Astrocyte of the cerebellum (primary cell): ENCODE measurements around the gene ULK4.
A peak's percentile ranks its signal among the peaks of the same experiment; 100 is the strongest.

Source experiments
- DNase-seq: peaks from one replicate; pipeline ENCODE4 v3.0.0-alpha.2; 2011; ENCODE audit warnings: low read depth
- H3K4me3 ChIP-seq: 2 replicates; pipeline ENCODE4 v1.5.1; 2011; ENCODE audit warnings: mild to moderate bottlenecking, low read depth, low read length, moderate library complexity
- CTCF ChIP-seq: IDR thresholded peaks from 2 replicates; pipeline ENCODE4 v1.5.1; 2012; ENCODE audit warnings: low read length, low read depth, moderate library complexity, mild to moderate bottlenecking; ENCODE audit errors: missing control alignments
- in situ Hi-C: cut with HindIII; loops from 2 replicates; pipeline ENCODE4 v1.10.0; 2017; ENCODE audit warnings: low sequenced_read_pairs

Gene ULK4

DNA sequence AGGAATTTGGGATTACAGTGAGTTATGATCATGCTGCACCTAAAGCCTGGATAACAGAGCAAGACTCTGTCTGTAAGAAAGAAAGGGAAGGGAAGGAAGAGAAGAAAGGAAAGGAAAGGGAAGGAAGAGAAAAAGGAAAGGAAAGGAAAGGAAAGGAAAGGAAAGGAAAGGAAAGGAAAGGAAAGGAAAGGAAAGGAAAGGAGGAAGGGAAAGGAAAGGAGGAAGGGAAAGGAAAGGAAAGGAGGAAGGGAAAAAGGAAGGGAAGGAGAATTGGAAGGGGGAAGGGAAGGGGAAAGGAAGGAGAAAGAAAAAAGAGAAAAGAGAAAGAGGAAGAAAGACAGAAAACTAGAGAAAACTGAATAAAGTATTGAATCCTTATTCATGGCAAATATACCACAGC lies 359.8 kb downstream of the ULK4 start:
- H3K4me3 ChIP-seq = no peak overlapping the region
- no peak for DNase-seq
- TF ChIP-seq CTCF = no peak
- in situ Hi-C loops = no loop called here

DNA sequence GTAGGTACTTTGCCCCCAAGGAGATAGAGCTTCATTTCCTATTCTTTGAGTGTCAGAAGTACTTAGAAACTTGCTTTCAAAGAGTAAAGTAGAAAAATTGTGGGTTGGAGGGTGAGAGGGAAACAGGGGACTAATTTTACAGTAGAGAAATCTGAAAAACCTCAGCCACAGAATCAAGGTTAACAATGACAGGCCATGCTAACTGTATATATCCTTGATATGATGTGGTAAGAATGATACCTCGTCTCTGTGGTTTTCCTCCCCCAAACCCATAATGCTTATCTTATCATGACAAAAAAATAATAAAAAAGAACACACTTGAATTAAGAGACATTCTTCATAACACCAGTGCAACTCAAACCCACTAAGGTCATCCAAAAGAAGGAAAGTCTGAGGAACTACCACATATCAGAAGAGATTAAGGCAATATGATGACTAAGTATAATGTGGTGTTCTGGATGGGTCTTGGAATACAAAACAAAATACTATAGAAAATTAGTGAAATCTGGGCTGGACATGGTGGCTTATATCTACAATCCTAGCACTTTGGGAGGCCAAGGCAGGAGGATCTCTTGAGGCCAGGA lies 360.4 kb downstream of the ULK4 start:
- in situ Hi-C loops = no loop called here
- DNase-seq = no peak
- no peak overlapping the region for H3K4me3 ChIP-seq
- TF ChIP-seq CTCF = no peak

GRCh38 chr3:41600616-41601015 lies 361.3 kb downstream of the ULK4 start:
- DNase-seq = peak; percentile 16
- in situ Hi-C loops = no loop called here
- H3K4me3 ChIP-seq = no peak overlapping the region
- TF ChIP-seq CTCF = no peak

DNA sequence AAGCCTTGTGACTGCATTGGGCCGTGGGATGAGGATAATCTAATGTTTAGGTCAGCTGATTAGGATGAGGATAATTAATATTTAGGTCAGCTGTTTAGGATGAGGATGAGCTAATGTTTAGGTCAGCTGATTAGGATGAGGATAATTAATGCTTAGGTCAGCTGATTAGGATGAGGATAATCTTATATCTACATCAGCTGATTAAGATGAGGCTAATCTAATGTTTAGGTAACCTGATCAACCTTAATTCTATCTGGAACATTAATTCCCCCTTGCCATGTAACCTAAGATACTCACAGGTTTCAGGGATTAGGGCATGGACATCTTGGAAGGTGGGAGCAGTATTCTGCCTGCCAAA lies 362.8 kb downstream of the ULK4 start:
- no peak for DNase-seq
- H3K4me3 ChIP-seq = no peak overlapping the region
- in situ Hi-C loops = no loop called here
- no peak for TF ChIP-seq CTCF

DNA sequence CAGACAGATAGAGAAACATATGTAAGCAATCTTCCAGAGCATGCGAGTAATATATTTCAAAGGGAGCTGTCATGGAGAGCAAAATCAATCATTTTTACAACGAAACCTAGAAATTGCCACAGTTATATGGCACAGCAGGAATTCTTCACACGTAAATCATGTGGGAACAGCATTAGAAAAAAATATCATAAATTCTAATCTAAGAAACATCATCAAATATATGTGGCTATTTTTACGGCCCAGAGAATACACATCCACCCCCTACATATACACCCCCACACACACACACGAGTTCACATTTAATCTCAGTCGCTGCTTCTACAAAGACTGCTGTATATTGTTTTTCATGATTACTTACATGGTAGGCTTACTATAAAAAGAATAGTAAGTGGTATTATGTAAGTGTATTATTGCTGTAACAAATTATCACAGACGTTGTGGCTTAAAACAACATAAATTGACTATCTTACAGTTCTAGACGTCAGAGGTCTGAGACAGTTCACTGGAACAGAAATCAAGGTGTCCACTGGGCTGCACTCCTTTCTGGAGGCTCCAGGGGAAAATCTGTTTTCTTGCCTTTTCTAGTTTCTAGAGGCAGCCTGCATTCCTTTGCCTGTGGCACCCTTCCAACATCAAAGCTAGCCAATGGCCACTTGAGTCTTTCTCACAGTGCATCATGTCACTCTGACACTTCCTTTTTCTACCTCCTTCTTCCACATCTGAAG lies 363.3 kb downstream of the ULK4 start:
- no peak overlapping the region for H3K4me3 ChIP-seq
- peak; percentile 13 for DNase-seq
- in situ Hi-C loops = no loop called here
- TF ChIP-seq CTCF = no peak

GRCh38 chr3:41593774-41594173 lies 368.1 kb downstream of the ULK4 start:
- in situ Hi-C loops = no loop called here
- TF ChIP-seq CTCF = no peak
- H3K4me3 ChIP-seq = no peak overlapping the region
- DNase-seq = no peak
